Activated T-cell treated with anti-CD3 and anti-CD28 coated beads, Interleukin-2, amount 50 U/mL, for 4 hours (primary cell): ENCODE data around the gene FRZB. TPM values are rescaled to one million over a fixed set of nuclear protein-coding genes. Genes with fewer than 3 reads are reported as not detected.

Experiments
- ATAC-seq, 2 donors: fragments of 200-7000 bp; cut with Tn5 transposase; one replicate each; pipeline ENCODE4 v1.10.0; 2021
- DNase-seq: peaks from one replicate; pipeline ENCODE4 v3.0.0-alpha.2; 2020
- H3K27me3 Mint-ChIP-seq: one replicate; pipeline ENCODE4 v1.8.0; 2021; ENCODE audit warnings: low read depth, mixed read lengths
- H3K36me3 Mint-ChIP-seq: one replicate; pipeline ENCODE4 v1.8.0; 2022; ENCODE audit warnings: mixed read lengths; ENCODE audit not compliant: insufficient read depth
- H3K4me1 Mint-ChIP-seq: one replicate; pipeline ENCODE4 v1.8.0; 2021; ENCODE audit warnings: low read depth, mixed read lengths
- H3K4me3 Mint-ChIP-seq: one replicate; pipeline ENCODE4 v1.8.0; 2021; ENCODE audit warnings: mild to moderate bottlenecking, moderate library complexity, mixed read lengths
- H3K9me3 Mint-ChIP-seq: one replicate; pipeline ENCODE4 v1.8.0; 2021; ENCODE audit warnings: mixed read lengths
- total RNA-seq, 3 donors: library from RNA; stranded (reverse); gene quantifications; one replicate each; pipeline ENCODE4 v1.2.1, GENCODE V29; 2021

The FRZB gene
- total RNA-seq, 3 donors from 2014 or later, result not detected

- ATAC-seq, result no peak
- Mint-ChIP-seq H3K27me3 (peaks cover 10% of the 10 kb centered on the region), H3K9me3 (no peaks in the 10 kb centered on the region), H3K4me3 (no peak overlapping the region), H3K36me3 (no peaks in the 10 kb centered on the region), H3K4me1 (no peaks in the 10 kb centered on the region)
- DNase-seq, result no peak
These were observed 48.9 kb downstream of the FRZB start for GRCh38 chr2:182817558-182817957.

- no peak for DNase-seq
- Mint-ChIP-seq H3K4me1 (no peaks in the 10 kb centered on the region), H3K4me3 (no peak overlapping the region), H3K36me3 (no peaks in the 10 kb centered on the region), H3K9me3 (no peaks in the 10 kb centered on the region), H3K27me3 (peaks cover 10% of the 10 kb centered on the region)
- ATAC-seq, result no peak
These were observed 49.6 kb downstream of the FRZB start for GRCh38 chr2:182816866-182817265.

- no peaks in the 10 kb centered on the region for H3K36me3 Mint-ChIP-seq
These were observed 51.6 kb downstream of the FRZB start for GRCh38 chr2:182814804-182815203.

GRCh38 chr2:182814380-182814779, 52.1 kb downstream of the FRZB start:
- Mint-ChIP-seq H3K4me3 (no peak overlapping the region), H3K4me1 (no peaks in the 10 kb centered on the region), H3K27me3 (peaks cover 12% of the 10 kb centered on the region), H3K36me3 (no peaks in the 10 kb centered on the region), H3K9me3 (no peaks in the 10 kb centered on the region)
- ATAC-seq, result no peak
- no peak for DNase-seq

More at GRCh38 chr2:182814804-182815203, 51.6 kb downstream of the FRZB start:
- Mint-ChIP-seq H3K4me3 (no peak overlapping the region), H3K27me3 (peaks cover 12% of the 10 kb centered on the region), H3K9me3 (no peaks in the 10 kb centered on the region), H3K4me1 (no peaks in the 10 kb centered on the region)
- ATAC-seq, result no peak
- DNase-seq, result no peak

- ATAC-seq, result no peak
- no peak for DNase-seq
- no peaks in the 10 kb centered on the region for H3K4me1 Mint-ChIP-seq
- no peak overlapping the region for H3K4me3 Mint-ChIP-seq
- peaks cover 8% of the 10 kb centered on the region for H3K27me3 Mint-ChIP-seq
- H3K9me3 Mint-ChIP-seq, result no peaks in the 10 kb centered on the region
- no peaks in the 10 kb centered on the region for H3K36me3 Mint-ChIP-seq
These were observed 56.4 kb downstream of the FRZB start for GRCh38 chr2:182810087-182810486.

GRCh38 chr2:182807319-182807718, 59.1 kb downstream of the FRZB start:
- Mint-ChIP-seq H3K9me3 (no peaks in the 10 kb centered on the region), H3K36me3 (no peaks in the 10 kb centered on the region), H3K27me3 (peaks cover 12% of the 10 kb centered on the region), H3K4me3 (no peak overlapping the region), H3K4me1 (no peaks in the 10 kb centered on the region)
- no peak for DNase-seq
- no peak for ATAC-seq

GRCh38 chr2:182804128-182804527, 62.3 kb downstream of the FRZB start:
- DNase-seq (no peak), ATAC-seq (no peak)
- Mint-ChIP-seq H3K36me3 (no peaks in the 10 kb centered on the region), H3K4me3 (no peak overlapping the region), H3K9me3 (no peaks in the 10 kb centered on the region), H3K27me3 (peaks cover 18% of the 10 kb centered on the region), H3K4me1 (no peaks in the 10 kb centered on the region)

GRCh38 chr2:182798736-182799135, 67.7 kb downstream of the FRZB start:
- no peaks in the 10 kb centered on the region for H3K4me1 Mint-ChIP-seq
- no peak for ATAC-seq
- no peaks in the 10 kb centered on the region for H3K9me3 Mint-ChIP-seq

GRCh38 chr2:182792441-182792840, 74.0 kb downstream of the FRZB start:
- ATAC-seq (no peak), DNase-seq (no peak)
- Mint-ChIP-seq H3K4me3 (no peak overlapping the region), H3K4me1 (no peaks in the 10 kb centered on the region), H3K27me3 (peaks cover 7% of the 10 kb centered on the region), H3K9me3 (no peaks in the 10 kb centered on the region), H3K36me3 (no peaks in the 10 kb centered on the region)

More at GRCh38 chr2:182798736-182799135, 67.7 kb downstream of the FRZB start:
- Mint-ChIP-seq H3K36me3 (no peaks in the 10 kb centered on the region), H3K4me3 (no peak overlapping the region), H3K27me3 (peaks cover 18% of the 10 kb centered on the region)
- no peak for DNase-seq

GRCh38 chr2:182784777-182785176, 81.7 kb downstream of the FRZB start:
- H3K27me3 Mint-ChIP-seq, result no peaks in the 10 kb centered on the region
- peaks cover 10% of the 10 kb centered on the region for H3K9me3 Mint-ChIP-seq
- H3K4me1 Mint-ChIP-seq, result no peaks in the 10 kb centered on the region
- ATAC-seq (no peak), DNase-seq (no peak)
- H3K4me3 Mint-ChIP-seq, result no peak overlapping the region
- peaks cover 15% of the 10 kb centered on the region for H3K36me3 Mint-ChIP-seq

GRCh38 chr2:182784058-182784706, 82.3 kb downstream of the FRZB start:
- Mint-ChIP-seq H3K4me3 (no peak overlapping the region), H3K4me1 (no peaks in the 10 kb centered on the region), H3K27me3 (no peaks in the 10 kb centered on the region), H3K9me3 (peaks cover 10% of the 10 kb centered on the region), H3K36me3 (peaks cover 17% of the 10 kb centered on the region)
- DNase-seq (no peak), ATAC-seq (no peak)

Other genes with a start within 250 kb of the FRZB start
- 10 to 100 TPM; 81.7 to 98.4 (median 89.1) TPM for gene DNAJC10, start 150.4 kb downstream of the FRZB start, total RNA-seq
- 10 to 100 TPM in 1 of 3 donors, 1 to 10 TPM in 2; 8.2 to 13.0 (median 8.3) TPM for gene NCKAP1, start 171.8 kb upstream of the FRZB start, total RNA-seq
- 1 to 10 TPM; 1.2 to 2.5 (median 2.2) TPM for gene DUSP19, start 212.1 kb upstream of the FRZB start, total RNA-seq